Pancreas (tissue), 10 donors: ENCODE results near the gene PPIL1. TPM values are rescaled to one million over a fixed set of nuclear protein-coding genes. Genes with fewer than 3 reads are reported as not detected.

ENCODE experiments used
- ATAC-seq, 4 donors: fragments of 200-7000 bp; cut with Tn5 transposase; one replicate each; pipeline versions ENCODE4 v1.8.0 to v1.9.1; 2020; ENCODE audit warnings: mild to moderate bottlenecking in 4 of 4, moderate library complexity in 4 of 4
- DNase-seq, 6 donors: peaks; one replicate each; pipeline ENCODE4 v3.0.0-alpha.2; 2020
- FAIRE-seq: peaks from 2 replicates; lab custom pipeline; 2012; peaks lifted over from hg19 to GRCh38; lab: Jason Lieb, UNC
- H3K27ac ChIP-seq, 4 donors: fragments of 200-600 bp; sonication (generic); 1 replicate in 3 of 4; 2 replicates in 1 of 4; pipeline versions ENCODE4 v1.5.0 to v1.8.0; 2020
- H3K27me3 ChIP-seq, 4 donors: fragments of 200-600 bp; one replicate each; pipeline ENCODE4 v1.8.0; 2021
- H3K36me3 ChIP-seq, 3 donors: fragments of 200-600 bp; sonication (generic) in 1 of 3; one replicate each; pipeline versions ENCODE4 v1.5.0 to v1.8.0; 2020 to 2021
- H3K4me1 ChIP-seq, 3 donors: fragments of 200-600 bp; one replicate each; pipeline ENCODE4 v1.8.0; 2021
- H3K4me3 ChIP-seq, 4 donors: fragments of 200-600 bp; sonication (generic) in 2 of 4; one replicate each; pipeline versions ENCODE4 v1.5.0 to v1.8.0; 2020 to 2021
- H3K9me3 ChIP-seq, 4 donors: fragments of 200-600 bp; one replicate each; pipeline ENCODE4 v1.8.0; 2021
- WGBS, 2 donors: extraction: QIAGEN DNeasy Blood & Tissue Kit; methylation state at CpG; one replicate each; pipeline ENCODE4 v1.1.7; 2013; 5-methylcytosine and 5-hydroxymethylcytosine counted together
- intact Hi-C, 3 donors: fragments of 100-400 bp; cut with DNase I; formaldehyde crosslinking; loops; one replicate each; pipeline versions ENCODE4 v1.11.1 to v1.14.2; 2022
- polyA plus RNA-seq, 2 donors: library from polyadenylated mRNA; stranded (reverse); fragments of 200-250 nt; gene quantifications; one replicate each; pipeline ENCODE4 v1.2.3, GENCODE V29; 2013
- total RNA-seq, 6 donors: library from RNA; stranded (reverse); fragmentation: NEBNext Ultra II Directional in 4 of 6; extraction: Animal tissue kit (Norgen Biotek cat#: 25700) in 4 of 6; gene quantifications; one replicate each; pipeline versions ENCODE4 v1.2.1 to v1.2.4, GENCODE V29; 2021 to 2023
- TF ChIP-seq, protein P1 (sequence below), 4 donors: fragments of 200-600 bp; sonication (generic) in 3 of 4; IDR thresholded peaks; one replicate each; pipeline versions ENCODE4 v1.5.0 to v1.8.0; 2021; ENCODE audit warnings: antibody characterized with exemption in 4 of 4
- donor health status: healthy with polysubstance abuse.
- donor health status: DM: no; HTN: no; CAD: no; lungs with moderate emphysema.
- donor health status: DM: no; HTN: no; CAD: no.
- donor health status: control.
- donor health status: control.
- donor health status: Bipolar disorder and iron deficiency.
- donor health status: DM: yes; HTN: yes; CAD: no.
- donor health status: DM: no; HTN: no; CAD: no.
- donor health status: DM: no; HTN: no; CAD: no.
- donor health status: DM: yes; HTN: yes; CAD: no.

PPIL1 gene
- total and polyA plus RNA-seq, 8 donors, result 5.1 to 13.1 (median 8.7) TPM

- no peak for ATAC-seq
- TF ChIP-seq, protein P1, sequence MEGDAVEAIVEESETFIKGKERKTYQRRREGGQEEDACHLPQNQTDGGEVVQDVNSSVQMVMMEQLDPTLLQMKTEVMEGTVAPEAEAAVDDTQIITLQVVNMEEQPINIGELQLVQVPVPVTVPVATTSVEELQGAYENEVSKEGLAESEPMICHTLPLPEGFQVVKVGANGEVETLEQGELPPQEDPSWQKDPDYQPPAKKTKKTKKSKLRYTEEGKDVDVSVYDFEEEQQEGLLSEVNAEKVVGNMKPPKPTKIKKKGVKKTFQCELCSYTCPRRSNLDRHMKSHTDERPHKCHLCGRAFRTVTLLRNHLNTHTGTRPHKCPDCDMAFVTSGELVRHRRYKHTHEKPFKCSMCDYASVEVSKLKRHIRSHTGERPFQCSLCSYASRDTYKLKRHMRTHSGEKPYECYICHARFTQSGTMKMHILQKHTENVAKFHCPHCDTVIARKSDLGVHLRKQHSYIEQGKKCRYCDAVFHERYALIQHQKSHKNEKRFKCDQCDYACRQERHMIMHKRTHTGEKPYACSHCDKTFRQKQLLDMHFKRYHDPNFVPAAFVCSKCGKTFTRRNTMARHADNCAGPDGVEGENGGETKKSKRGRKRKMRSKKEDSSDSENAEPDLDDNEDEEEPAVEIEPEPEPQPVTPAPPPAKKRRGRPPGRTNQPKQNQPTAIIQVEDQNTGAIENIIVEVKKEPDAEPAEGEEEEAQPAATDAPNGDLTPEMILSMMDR (IDR thresholded peaks at IDR 0.05), result no peak
- Histone ChIP-seq H3K4me3 (no peak overlapping the region), H3K27ac (no peak overlapping the region), H3K36me3 (no peaks in the 10 kb centered on the region), H3K4me1 (no peaks in the 10 kb centered on the region), H3K27me3 (no peaks in the 10 kb centered on the region), H3K9me3 (no peaks in the 10 kb centered on the region)
- intact Hi-C loops, result no loop called here
- FAIRE-seq, result no peak
- 78 to 80% methylated on average over 8 of the region's 8 CpGs for WGBS, 2 donors
- no peak for DNase-seq
Measured at GRCh38 chr6:36805917-36806316, 68.7 kb downstream of the PPIL1 start.

- H3K27me3 ChIP-seq, result no peaks in the 10 kb centered on the region
- TF ChIP-seq, protein P1 (IDR thresholded peaks at IDR 0.05), result no peak
- H3K27ac ChIP-seq, result no peak overlapping the region
- no peaks in the 10 kb centered on the region for H3K4me1 ChIP-seq
- WGBS, 2 donors, result 57% methylated on average over 7 of the region's 7 CpGs
- H3K9me3 ChIP-seq, result no peaks in the 10 kb centered on the region
- FAIRE-seq (no peak), DNase-seq (no peak), ATAC-seq (no peak)
- no peaks in the 10 kb centered on the region for H3K36me3 ChIP-seq
- intact Hi-C loops, result no loop called here
- H3K4me3 ChIP-seq, result no peak overlapping the region
Measured at GRCh38 chr6:36805096-36805797, 69.4 kb downstream of the PPIL1 start.

Other genes with a start within 250 kb of the PPIL1 start
- gene CDKN1A, start 196.1 kb downstream of the PPIL1 start, total RNA-seq, result 100 to 1,000 TPM in 2 of 6 donors, 10 to 100 TPM in 4; 32.5 to 178 (median 53.2) TPM
- 10 to 100 TPM; 22.3 to 42.2 TPM for gene CDKN1A, start 196.1 kb downstream of the PPIL1 start, polyA plus RNA-seq
- under 1 TPM in 5 of 6 donors, not detected in 1; 0.04 to 0.09 (median 0.09) TPM for gene RAB44, start 177.0 kb downstream of the PPIL1 start, total RNA-seq
- gene RAB44, start 177.0 kb downstream of the PPIL1 start, polyA plus RNA-seq, result under 1 TPM; 0.04 to 0.14 TPM
- gene CPNE5, start 35.4 kb downstream of the PPIL1 start, total RNA-seq, result 1 to 10 TPM in 1 of 6 donors, under 1 TPM in 5; 0.19 to 1.5 (median 0.34) TPM
- 1 to 10 TPM in 1 of 2 donors, under 1 TPM in 1; 0.80 to 1.2 TPM for gene CPNE5, start 35.4 kb downstream of the PPIL1 start, polyA plus RNA-seq
- 10 to 100 TPM; 26.0 to 39.2 (median 31.9) TPM for gene C6orf89, start 11.1 kb upstream of the PPIL1 start, total RNA-seq
- 10 to 100 TPM; 11.6 to 15.9 TPM for gene C6orf89, start 11.1 kb upstream of the PPIL1 start, polyA plus RNA-seq
- 1 to 10 TPM in 2 of 6 donors, under 1 TPM in 4; 0.23 to 6.9 (median 0.72) TPM for gene PI16, start 79.9 kb upstream of the PPIL1 start, total RNA-seq
- 1 to 10 TPM; 3.0 to 7.3 TPM for gene PI16, start 79.9 kb upstream of the PPIL1 start, polyA plus RNA-seq
- 100 to 1,000 TPM in 2 of 6 donors, 10 to 100 TPM in 4; 83.6 to 102 (median 87.2) TPM for gene MTCH1, start 111.4 kb upstream of the PPIL1 start, total RNA-seq
- 100 to 1,000 TPM in 1 of 2 donors, 10 to 100 TPM in 1; 66.8 to 146 TPM for gene MTCH1, start 111.4 kb upstream of the PPIL1 start, polyA plus RNA-seq
- gene FGD2, start 130.9 kb upstream of the PPIL1 start, total RNA-seq, result 10 to 100 TPM in 1 of 6 donors, 1 to 10 TPM in 4, under 1 TPM in 1; 0.98 to 13.2 (median 3.3) TPM
- gene FGD2, start 130.9 kb upstream of the PPIL1 start, polyA plus RNA-seq, result 1 to 10 TPM; 1.7 to 3.2 TPM